K562 (cell line): Measurements from ENCODE around the gene PNMA8B.

Experiments
- EHMT2 ChIP-seq: fragments of 450-650 bp; IDR thresholded peaks from 2 replicates; pipeline ENCODE4 v1.6.1; 2018; ENCODE audit warnings: antibody characterized with exemption
- ETS1 ChIP-seq: conservative IDR thresholded peaks from 2 replicates; pipeline ENCODE4 v1.6.1; 2011; ENCODE audit warnings: low read depth, mild to moderate bottlenecking, low read length; ENCODE audit not compliant: control insufficient read depth
- FOS ChIP-seq: IDR thresholded peaks from 3 replicates; pipeline ENCODE4 v1.6.1; 2011; ENCODE audit not compliant: insufficient read length; ENCODE audit errors: extremely low read depth
- HIVEP1 ChIP-seq: fragments of 250-450 bp; sonication (Bioruptor Pico); IDR thresholded peaks from 2 replicates; pipeline ENCODE4 v1.4.0; 2020; ENCODE audit warnings: mild to moderate bottlenecking
- IRF2 ChIP-seq: sonication (generic); formaldehyde crosslinking; IDR thresholded peaks from 2 replicates; pipeline ENCODE4 v1.8.1; 2022; ENCODE audit warnings: mild to moderate bottlenecking, missing genetic modification reagents
- KAT8 ChIP-seq: fragments of 450-650 bp; IDR thresholded peaks from 2 replicates; pipeline ENCODE4 v1.6.1; 2016; ENCODE audit warnings: low read depth, mild to moderate bottlenecking
- PRPF4 ChIP-seq: fragments of 200-400 bp; formaldehyde crosslinking; IDR thresholded peaks from one replicate; pipeline ENCODE4 v1.6.1; 2017; ENCODE audit warnings: low read length, low read depth, mild to moderate bottlenecking; ENCODE audit not compliant: insufficient read depth, poor library complexity, severe bottlenecking
- TSHZ1 ChIP-seq: fragments of 250-450 bp; sonication (Bioruptor Pico); IDR thresholded peaks from 2 replicates; pipeline ENCODE4 v1.4.0; 2020; ENCODE audit warnings: mild to moderate bottlenecking, moderate library complexity
- ZFP36 ChIP-seq: fragments of 150-350 bp; IDR thresholded peaks from 2 replicates; pipeline ENCODE4 v1.6.1; 2018; ENCODE audit warnings: low read length, low read depth; ENCODE audit not compliant: partially characterized antibody
- ZNF274 ChIP-seq: IDR thresholded peaks from 2 replicates; pipeline ENCODE4 v1.6.1; 2011; ENCODE audit warnings: low read depth, mild to moderate bottlenecking, low read length, moderate library complexity, borderline replicate concordance
- ZNF76 ChIP-seq: fragments of 250-450 bp; sonication (Bioruptor Pico); IDR thresholded peaks from 2 replicates; pipeline ENCODE4 v1.4.0; 2020; ENCODE audit warnings: mild to moderate bottlenecking, moderate library complexity, borderline replicate concordance

GRCh38 chr19:46481223-46481848 is 14.3 kb downstream of the PNMA8B start:
- TF ChIP-seq KAT8 (no peak), IRF2 (CRISPR knock-in tag) (no peak), PRPF4 (no peak), EHMT2 (no peak), ZNF76 (no peak), FOS (no peak), TSHZ1 (CRISPR knock-in tag) (no peak), ZNF274 (no peak), ZFP36 (no peak), ETS1 (no peak), HIVEP1 (CRISPR knock-in tag) (no peak)
